ENCODE measurements around the gene MVD. TPM values are rescaled to one million over a fixed set of nuclear protein-coding genes. Genes with fewer than 3 reads are reported as not detected.

The MVD gene
- polyA plus RNA-seq, 1 donor: 30.1 TPM

DNA sequence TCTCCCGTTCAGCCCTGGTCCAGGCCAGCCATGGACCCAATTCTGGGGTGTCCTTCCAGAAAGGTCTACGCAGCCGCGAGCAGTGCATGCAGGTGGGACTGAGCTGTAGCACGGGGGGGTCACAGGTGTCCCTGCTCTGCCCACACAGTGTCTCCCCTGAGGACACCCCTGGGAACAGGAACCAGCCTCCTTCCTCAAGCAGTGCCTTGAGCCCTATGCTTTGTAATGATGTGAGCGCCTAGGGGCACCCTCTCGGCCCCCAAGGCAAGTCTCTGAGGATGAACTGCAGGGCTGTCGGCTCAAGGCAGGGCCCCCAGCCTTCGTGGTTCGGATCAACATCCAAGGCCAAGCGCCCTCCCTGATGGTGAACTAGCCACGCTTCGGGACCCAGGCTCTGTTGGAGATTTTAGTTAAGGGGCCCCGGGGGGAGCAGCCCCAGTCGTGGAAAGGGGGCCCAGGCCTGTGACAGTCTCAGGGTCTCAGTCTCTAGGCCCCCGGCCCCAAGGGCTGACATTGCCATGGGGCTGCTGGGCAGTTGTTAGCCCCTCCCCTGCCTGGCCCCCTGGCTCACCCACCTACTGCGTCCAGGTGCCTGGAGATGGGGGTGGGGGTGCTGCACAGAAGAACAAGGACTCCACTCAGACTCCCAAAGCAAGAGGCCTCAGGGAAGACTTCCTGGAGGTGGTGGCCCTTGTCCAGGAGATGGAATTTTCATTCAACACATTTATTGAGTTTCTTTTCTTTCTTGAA lies 22.2 kb downstream of the MVD start:
- no peak for DNase-seq (ENCODE audit: low read depth)

DNA sequence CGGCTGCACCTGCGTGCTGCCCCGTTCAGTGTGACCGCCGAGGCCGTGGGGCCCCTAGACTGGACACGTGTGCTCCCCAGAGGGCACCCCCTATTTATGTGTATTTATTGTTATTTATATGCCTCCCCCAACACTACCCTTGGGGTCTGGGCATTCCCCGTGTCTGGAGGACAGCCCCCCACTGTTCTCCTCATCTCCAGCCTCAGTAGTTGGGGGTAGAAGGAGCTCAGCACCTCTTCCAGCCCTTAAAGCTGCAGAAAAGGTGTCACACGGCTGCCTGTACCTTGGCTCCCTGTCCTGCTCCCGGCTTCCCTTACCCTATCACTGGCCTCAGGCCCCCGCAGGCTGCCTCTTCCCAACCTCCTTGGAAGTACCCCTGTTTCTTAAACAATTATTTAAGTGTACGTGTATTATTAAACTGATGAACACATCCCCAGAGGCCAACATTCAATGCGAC lies 22.8 kb downstream of the MVD start:
- DNase-seq (ENCODE audit: low read depth): no peak

DNA sequence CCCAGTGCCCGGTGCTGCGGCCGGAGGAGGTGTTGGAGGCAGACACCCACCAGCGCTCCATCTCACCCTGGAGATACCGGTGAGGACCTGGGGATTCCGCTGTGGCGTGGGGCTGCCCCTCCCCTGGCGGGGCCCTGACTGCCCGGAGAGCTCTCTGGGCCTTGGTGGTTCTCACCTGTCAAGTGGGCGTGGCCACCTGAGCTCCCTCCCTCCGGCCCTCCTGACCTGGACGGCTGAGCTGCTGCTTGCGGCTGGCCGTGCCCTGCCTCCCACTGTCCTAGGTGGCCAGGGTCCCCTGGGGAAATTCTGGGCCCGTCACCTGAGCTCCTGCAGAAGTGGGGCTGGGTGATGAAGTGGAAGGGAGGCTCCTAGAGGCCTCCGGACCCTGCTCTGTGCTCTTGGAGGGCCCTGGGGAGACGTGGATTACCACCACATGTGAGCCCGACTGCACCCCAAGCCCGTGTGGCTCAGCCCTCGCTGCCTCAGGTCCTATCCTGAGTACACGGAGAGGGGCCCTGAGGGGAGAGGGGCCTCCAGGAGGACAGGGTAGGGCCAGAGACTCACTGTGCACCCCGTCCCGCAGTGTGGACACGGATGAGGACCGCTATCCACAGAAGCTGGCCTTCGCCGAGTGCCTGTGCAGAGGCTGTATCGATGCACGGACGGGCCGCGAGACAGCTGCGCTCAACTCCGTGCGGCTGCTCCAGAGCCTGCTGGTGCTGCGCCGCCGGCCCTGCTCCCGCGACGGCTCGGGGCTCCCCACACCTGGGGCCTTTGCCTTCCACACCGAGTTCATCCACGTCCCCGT lies 23.5 kb downstream of the MVD start:
- DNase-seq (ENCODE audit: low read depth): no peak

DNA sequence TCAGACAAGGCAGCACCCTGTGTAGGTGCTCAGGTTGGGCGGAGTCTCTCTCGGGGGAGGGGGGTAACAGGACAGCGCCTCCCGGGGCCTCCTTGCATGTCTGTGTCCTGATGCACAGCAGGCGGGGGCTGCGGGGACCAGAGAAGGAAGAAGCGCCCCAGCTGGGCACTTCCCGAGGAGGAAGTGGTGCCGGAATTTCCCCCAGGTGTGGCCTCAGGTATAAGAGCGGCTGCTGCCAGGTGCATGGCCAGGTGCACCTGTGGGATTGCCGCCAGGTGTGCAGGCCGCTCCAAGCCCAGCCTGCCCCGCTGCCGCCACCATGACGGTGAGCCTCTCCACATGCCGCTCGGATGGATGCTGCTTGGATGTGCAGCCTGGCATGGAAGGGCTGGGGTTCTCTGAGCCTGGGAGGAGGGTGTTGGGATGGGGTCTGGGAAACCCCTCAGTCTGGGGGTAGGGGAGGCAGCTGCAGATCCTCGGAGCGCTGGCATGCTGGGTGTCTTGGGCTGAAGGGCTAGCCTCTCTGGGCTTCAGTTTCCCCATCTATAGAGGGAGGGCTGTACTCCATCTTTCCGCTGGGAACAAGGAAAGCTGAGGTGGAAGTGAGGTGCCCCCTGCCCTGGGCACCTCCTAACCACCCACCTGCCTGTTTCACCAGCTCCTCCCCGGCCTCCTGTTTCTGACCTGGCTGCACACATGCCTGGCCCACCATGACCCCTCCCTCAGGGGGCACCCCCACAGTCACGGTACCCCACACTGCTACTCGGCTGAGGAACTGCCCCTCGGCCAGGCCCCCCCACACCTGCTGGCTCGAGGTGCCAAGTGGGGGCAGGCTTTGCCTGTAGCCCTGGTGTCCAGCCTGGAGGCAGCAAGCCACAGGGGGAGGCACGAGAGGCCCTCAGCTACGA lies 24.3 kb downstream of the MVD start, which contains the start of gene IL17C:
IL17C (plus strand) TSS at position 250 of the 908 bp plus-strand sequence; CDS start at position 320, 70 bp downstream.
- DNase-seq (ENCODE audit: low read depth): no peak

DNA sequence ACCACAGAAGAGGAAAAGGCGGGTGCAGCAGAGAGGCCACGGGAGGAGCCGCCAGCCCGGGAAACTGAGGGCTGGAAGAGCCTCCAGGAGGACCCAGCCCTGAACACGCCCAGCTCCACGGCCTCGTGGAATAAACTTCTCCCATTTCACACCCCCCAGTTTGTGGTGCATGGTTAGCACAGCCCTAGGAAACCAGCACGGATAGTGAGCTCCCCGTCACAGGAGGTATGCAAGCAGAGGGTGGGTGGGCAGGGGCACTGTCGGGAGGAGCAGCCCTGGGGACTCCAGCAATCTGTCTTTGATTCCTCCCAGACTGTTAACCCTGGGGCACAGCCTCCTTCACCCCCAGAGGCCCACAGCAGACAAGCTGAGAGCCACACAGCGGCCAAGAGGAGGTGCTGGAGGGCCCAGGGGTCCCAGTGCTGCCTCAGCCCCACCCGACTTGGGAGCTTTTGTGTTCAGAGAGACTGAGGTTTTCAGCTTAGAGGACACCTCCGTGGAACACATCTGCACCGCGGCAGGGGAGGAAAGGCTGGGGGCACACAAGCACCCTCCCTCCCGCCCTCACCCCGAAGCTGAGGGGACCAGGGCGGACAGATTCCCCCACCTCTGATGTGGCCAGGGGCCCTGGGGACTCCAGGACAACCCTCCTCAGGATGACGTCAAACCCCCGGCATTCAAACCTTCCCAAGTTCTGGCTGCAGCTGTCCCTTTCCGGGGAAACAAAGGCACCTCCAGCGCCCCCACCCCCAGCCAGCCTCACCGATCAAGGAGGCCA lies 26.2 kb downstream of the MVD start:
- no peak for DNase-seq (ENCODE audit: low read depth)

DNA sequence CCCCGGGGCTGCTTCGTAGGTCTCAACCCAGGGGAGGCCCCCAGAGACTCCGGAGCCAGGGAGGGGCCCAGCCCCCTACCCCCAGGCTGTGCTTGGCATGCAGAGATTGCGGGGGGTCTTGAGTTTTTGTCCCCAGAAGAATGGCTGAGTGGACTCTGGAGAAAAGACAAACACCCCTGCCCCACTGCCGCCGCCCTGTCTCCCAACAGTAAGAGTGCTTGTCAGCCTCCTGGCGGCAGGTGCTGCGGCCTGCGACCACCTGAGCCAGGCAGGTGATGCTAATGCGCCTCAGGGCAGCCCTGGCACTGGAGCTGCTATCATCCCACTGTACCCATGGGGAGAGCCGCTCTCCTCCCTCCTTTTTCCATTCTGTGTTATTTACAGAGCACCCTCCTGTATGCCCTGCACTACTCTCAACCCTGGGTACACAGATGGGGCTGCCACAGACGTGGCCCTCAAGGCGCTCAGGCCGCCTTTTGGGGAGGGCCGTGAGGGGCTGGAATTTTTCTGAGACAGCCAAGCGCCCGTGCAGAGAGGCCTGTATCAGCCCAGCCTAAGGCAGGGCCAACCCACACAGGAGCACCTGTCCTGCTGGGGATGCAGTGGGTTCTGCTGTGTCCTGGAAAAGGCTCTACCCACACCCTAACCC lies 27.1 kb downstream of the MVD start:
- DNase-seq (ENCODE audit: low read depth): no peak

DNA sequence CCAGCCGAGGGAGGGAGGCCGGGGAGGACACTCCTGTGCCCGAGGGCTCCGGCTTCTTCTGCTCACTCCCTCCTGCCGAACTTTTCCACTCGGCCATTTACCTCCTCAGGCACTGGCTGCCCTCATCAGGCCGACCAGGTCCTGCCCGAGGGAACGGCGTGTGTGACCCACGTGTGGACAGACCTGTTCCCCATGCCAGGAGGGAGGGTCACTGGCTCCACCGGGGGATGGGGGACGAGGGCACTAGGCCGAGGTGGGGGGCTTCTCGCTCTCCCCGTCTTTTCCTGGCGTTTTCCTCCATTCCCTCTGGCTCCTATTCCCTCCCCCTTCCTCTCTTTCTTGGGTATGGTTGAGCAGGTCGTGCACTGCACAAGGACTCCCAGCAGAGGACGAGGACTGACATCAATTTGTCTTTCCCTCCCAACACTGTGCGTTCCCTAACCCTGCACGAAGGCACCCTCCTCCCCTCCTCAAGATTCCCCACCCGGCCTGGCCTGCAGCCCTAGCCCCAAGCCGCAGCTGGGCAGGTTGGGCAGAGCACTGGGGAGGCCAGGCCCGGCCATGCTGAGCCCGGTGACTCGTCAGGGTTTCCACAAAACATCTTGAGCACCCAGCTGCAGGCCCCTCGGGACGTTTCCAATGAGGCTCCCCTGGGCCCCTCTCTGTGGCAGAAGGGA lies 27.8 kb downstream of the MVD start:
- no peak for DNase-seq (ENCODE audit: low read depth)

DNA sequence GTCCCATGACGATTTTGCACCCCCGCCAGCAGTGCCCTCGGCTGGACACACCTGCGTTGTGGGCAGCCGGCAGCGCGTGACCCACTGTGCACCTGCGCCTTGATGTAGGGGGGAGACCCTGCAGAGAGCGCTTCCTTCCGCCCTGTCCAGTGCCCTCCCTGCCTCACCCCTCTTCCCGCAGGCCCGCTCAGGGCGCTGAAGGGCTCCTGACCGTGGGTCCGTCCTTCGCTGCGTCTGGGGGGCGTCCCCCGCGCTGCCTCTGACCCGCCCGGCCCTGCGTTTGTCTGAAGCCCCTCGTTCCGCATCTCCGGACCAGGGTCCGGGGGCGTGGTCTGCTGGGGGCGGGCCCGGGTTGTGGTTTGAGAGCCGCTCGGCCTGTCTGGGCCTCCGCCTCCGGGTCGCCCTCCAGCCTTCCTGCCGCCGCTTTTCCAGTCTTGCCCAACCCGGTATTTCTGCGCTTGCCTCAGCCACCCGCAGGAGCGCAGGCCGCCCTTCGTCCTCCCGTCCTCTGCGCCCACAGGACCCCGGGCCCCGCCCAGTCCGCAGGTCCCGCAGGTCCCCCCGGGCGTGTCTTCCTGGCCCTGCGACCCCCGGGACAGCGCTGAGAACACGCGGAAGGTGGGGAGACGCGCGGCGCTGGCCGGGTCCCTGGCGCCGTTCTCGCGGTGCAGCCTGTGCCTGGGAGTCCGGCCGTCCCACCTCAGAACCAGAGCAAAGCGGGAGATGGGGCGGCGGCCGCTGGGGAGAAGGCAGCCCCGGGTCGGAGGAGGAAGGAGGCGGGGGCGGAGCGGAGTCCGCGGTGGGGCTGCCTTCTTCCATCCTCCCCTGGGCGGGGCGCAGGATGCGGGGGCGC lies 28.5 kb downstream of the MVD start:
- DNase-seq (ENCODE audit: low read depth): no peak

DNA sequence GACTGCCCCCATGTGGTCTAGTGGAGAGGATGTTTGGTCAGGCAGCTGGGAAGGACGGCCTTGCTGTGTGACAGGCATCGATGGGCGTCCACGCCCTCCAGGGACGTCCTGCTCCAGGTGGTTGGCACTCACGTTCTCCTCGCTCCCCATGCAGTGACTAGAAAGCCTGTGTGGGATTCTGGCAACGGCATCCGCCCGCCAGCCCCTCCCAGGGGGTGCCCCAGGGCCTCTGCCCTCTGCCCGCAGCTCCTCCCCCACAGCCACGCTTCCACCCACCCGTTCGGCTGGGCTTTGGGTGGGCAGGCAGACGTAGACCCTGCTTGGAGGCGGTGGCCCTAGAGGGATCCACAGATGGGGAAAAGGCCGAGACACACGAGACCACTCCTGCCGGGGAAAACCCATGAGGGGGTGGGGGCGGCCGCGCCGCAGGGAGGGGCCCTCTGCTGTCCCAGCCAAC lies 29.2 kb downstream of the MVD start:
- no peak for DNase-seq (ENCODE audit: low read depth)

DNA sequence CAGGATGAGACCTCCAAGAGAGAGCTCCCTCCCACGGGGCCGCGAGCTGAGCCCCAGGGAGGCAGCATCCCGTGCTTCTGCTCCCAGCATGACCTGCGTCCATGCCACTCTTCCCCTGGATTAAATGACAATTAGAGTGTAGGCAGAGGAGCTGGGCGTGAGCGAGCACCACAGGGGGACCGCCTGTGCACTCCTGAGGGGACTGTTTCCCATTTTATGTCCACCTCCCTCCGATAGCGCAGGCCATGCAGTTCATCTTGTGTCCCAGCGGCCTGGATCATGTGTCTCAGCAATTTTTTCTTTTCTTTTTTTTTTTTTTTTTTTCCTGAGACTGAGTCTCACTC lies 30.3 kb downstream of the MVD start:
- DNase-seq (ENCODE audit: low read depth): no peak

DNA sequence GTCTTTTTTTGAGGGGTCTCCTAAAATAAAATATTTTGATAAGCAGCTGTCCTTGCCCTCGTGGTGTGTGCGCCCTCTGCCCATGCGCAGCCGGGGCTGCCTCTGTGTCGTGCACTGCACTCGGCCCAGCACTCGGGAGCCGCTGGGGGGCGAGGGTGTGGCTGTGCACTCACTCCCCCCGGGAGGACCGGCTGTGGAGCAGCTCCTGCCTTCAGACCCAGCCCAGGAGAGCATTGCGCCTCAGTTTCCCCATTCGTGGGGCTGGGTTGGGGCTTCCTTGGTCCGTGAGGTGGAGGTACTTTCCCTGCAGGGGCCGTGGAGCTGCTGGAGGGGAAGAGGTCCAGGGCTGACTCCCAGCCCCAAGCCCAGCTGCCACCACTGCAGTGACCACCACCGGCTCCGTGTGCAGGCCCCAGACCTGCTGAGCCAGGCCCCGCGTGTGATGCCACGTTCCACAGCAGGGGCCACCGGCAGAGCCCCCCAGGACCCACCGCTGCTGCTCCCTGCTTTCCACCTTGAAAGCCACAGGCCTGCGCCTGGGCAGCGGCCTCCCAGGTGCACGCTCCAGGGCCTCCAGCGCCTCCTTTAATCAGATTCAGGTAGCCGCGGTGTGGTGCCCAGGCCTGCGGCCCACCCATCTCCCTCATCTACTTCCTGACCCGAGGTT lies 30.8 kb downstream of the MVD start:
- DNase-seq (ENCODE audit: low read depth): no peak

DNA sequence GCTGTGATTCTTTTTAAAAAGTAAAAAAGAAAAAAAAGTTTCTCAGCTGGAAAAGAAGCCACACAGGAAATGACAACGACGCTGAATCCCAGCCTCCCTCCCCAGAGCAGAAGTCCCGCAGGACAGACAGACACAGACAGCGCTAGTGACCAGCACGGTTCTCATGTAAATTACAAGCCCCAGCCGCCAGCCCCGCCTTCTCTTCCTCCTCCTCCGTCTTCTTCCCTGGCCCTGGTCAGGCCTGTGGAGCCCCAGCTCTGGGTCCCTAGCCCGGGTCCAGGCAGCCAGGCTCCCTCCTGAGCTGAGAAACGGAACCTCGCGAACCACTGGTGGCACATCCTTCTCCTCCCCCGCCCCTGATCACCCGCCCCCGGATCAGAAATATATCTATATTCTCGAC lies 31.5 kb downstream of the MVD start:
- DNase-seq (ENCODE audit: low read depth): no peak

DNA sequence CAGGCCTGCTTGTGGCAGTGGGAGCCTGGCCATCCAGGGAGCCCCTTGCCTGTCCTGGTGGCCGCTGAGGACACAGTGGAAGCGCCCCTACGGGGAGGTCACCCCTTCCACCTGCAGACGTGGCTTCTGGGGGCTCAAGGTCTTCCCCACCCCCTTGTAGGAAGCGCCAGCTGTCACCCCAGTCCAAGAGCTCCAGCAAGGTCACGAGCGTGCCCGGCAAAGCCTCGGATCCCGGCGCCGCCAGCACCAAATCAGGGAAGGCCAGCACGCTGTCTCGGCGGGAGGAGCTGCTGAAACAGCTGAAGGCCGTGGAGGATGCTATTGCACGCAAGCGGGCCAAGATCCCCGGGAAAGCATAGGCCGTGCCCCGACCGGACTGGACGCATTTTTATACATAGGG lies 31.9 kb downstream of the MVD start:
- no peak for DNase-seq (ENCODE audit: low read depth)

DNA sequence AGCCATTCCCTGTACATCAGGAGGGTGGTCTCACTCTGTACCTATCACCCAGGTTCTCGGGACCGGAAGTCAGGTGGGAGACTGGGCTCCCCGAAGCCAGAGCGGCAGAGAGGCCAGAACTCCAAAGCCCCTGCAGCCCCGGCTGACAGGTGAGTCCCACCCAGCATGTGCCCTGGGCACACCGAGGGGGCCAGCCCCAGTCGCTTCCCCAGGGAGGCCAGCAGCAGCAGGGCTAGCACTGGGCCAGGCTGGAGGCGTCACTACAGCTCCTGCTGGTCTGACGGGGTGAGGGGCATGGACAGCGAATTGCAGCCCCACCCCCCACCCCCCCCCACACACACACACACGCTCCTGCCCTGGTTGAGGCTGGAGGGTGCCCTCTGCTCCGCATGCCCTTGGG lies 32.5 kb downstream of the MVD start:
- no peak for DNase-seq (ENCODE audit: low read depth)

DNA sequence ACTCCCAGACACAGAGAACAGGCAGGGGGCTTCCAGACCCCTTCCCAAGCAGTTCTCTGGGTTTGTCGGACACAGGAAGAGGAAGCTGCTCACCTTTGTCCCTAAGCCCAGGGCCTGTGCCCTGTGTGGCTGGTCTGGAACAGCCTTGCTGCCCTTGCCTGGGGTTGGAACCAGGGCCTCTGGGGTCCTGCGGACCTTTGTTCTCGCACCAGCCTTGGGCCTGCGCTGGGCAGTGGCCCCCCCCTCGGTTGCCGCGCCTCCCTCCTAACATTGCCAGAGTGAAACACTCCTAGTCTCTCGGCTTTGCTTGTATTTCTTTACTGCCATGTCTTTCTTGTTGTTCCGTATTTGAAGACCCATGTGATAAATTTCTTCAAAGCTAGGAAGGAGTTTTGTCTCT lies 33.1 kb downstream of the MVD start:
- no peak for DNase-seq (ENCODE audit: low read depth)

DNA sequence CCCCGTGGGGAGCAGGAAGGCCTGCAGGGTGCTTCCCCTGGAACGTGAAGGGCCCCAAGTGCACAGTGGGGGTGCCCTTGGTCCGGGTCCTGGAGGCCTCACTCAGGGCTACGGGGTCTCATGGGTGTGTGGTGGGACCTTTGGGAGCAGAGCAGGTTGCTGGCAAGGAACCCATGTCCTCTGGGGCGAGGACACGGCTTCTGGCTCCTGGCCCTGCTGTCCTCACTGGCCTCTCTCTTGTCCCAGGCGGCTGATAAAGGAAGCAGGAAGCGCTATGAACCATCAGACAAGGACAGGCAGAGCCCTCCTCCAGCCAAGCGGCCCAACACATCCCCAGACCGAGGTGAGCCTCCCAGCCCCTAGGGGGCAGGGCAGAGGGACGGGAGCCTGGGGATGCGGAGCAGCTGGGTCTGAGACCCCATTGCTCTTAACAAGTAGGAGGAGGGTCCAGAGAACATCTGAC lies 34.3 kb downstream of the MVD start:
- no peak for DNase-seq (ENCODE audit: low read depth)

DNA sequence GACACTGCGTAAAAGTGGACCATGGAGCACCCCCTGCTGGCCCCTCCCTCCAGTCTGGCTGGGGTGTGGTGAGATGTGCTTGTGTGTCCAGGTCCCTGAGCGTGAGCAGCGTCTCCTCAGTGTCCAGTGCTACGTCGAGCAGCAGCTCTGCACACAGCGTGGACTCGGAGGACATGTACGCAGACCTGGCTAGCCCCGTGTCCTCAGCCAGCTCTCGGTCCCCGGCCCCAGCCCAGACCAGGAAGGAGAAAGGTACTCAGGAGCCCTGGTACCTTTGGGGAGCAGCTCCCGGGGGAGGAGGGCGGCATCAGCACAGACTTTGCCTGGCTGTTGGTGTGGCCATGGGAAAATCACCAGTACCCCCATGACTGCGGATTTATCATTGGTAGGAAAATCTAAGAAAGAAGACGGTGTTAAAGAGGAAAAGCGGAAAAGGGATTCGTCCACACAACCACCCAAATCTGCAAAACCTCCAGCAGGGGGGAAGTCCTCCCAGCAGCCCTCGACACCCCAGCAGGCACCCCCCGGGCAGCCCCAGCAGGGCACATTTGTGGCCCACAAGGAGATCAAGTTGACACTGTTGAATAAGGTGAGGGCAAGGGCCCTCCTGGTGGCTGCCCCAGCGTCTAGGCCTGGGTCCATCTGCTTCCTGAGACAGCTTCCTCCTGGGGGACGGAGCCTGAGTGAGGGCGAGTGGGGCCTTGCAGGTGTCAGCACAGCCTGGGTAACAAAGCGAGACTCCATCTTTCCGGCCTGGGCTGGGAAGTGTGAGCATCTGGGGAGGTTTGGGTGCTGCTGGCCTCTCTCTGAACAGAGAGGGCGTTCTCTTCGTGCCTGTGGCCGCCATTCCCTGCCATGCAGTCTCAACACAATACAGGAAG lies 35.1 kb downstream of the MVD start:
- no peak for DNase-seq (ENCODE audit: low read depth)

All from forelimb muscle (tissue), 1 donor.